ENCODE measurements around the gene SBNO2.
A peak's percentile ranks its signal among the peaks of the same experiment; 100 is the strongest.
"Not testable (repeated sequence)": the region's sequence is repeated elsewhere in the genome, so short reads cannot be mapped to it uniquely, and the experiment has no call there.

Gene SBNO2

GRCh38 chr19:1206150-1206863, 32.2 kb upstream of the SBNO2 start:
- DNase-seq (ENCODE audit: low spot score) = no peak

- peak; percentile 99 for DNase-seq (ENCODE audit: low spot score)
Observed at GRCh38 chr19:1205114-1206099, 31.3 kb upstream of the SBNO2 start, which contains the start of gene STK11. Gene STK11 (plus strand): TSS chr19:1205778. CDS start chr19:1206914, 1,136 bp downstream.

GRCh38 chr19:1200614-1201013, 26.5 kb upstream of the SBNO2 start:
- DNase-seq (ENCODE audit: low spot score) = not testable (repeated sequence)

- no peak for DNase-seq (ENCODE audit: low spot score)
Observed at GRCh38 chr19:1199531-1199930, 25.5 kb upstream of the SBNO2 start.

- peak; percentile 71 for DNase-seq (ENCODE audit: low spot score)
Observed at GRCh38 chr19:1189419-1189818, 15.4 kb upstream of the SBNO2 start.

- no peak for DNase-seq (ENCODE audit: low spot score)
Observed at GRCh38 chr19:1183543-1184172, 9.6 kb upstream of the SBNO2 start.

- DNase-seq (ENCODE audit: low spot score) = no peak
Observed at GRCh38 chr19:1182727-1183126, 8.7 kb upstream of the SBNO2 start.

GRCh38 chr19:1182068-1182467, 8.0 kb upstream of the SBNO2 start:
- DNase-seq (ENCODE audit: low spot score) = no peak

GRCh38 chr19:1181606-1182005, 7.5 kb upstream of the SBNO2 start:
- no peak for DNase-seq (ENCODE audit: low spot score)

- no peak for DNase-seq (ENCODE audit: low spot score)
Observed at GRCh38 chr19:1177322-1178114, 3.5 kb upstream of the SBNO2 start.

GRCh38 chr19:1173159-1173844, 766 bp downstream of the SBNO2 start:
- DNase-seq (ENCODE audit: low spot score) = peak; percentile 12

- no peak for DNase-seq (ENCODE audit: low spot score)
Observed at GRCh38 chr19:1172353-1173158, 1.5 kb downstream of the SBNO2 start.

GRCh38 chr19:1171755-1172352, 2.2 kb downstream of the SBNO2 start:
- no peak for DNase-seq (ENCODE audit: low spot score)

GRCh38 chr19:1170938-1171754, 2.9 kb downstream of the SBNO2 start:
- no peak for DNase-seq (ENCODE audit: low spot score)

GRCh38 chr19:1169921-1170885, 3.9 kb downstream of the SBNO2 start:
- no peak for DNase-seq (ENCODE audit: low spot score)

GRCh38 chr19:1169411-1169791, 4.7 kb downstream of the SBNO2 start:
- DNase-seq (ENCODE audit: low spot score) = no peak

- no peak for DNase-seq (ENCODE audit: low spot score)
Observed at GRCh38 chr19:1168572-1169410, 5.3 kb downstream of the SBNO2 start.
